Neural progenitor cell (in vitro differentiated cells): ENCODE measurements around the gene C19orf67. TPM values are rescaled to one million over a fixed set of nuclear protein-coding genes. Genes with fewer than 3 reads are reported as not detected.

Experiments
- DNase-seq: peaks from one replicate; pipeline ENCODE4 v3.0.0-alpha.2; 2016; ENCODE audit warnings: low spot score
- H2AFZ ChIP-seq: fragments of 200-600 bp; sonication (generic); replicated peaks from 2 replicates; pipeline ENCODE4 v1.6.1; 2016; ENCODE audit warnings: antibody characterized with exemption
- H3F3A ChIP-seq: fragments of 200-600 bp; sonication (generic); 2 replicates; pipeline ENCODE4 v1.6.1; 2016; ENCODE audit warnings: antibody characterized with exemption, low read depth
- H3K27ac ChIP-seq: fragments of 200-600 bp; sonication (generic); 2 replicates; pipeline ENCODE4 v1.5.1; 2016; ENCODE audit warnings: mild to moderate bottlenecking
- H3K27me3 ChIP-seq: fragments of 200-600 bp; sonication (generic); 2 replicates; pipeline ENCODE4 v1.6.1; 2016; ENCODE audit warnings: mild to moderate bottlenecking, moderate library complexity
- H3K36me3 ChIP-seq: fragments of 200-600 bp; sonication (generic); 2 replicates; pipeline ENCODE4 v1.5.1; 2016
- H3K4me1 ChIP-seq: fragments of 200-600 bp; sonication (generic); 2 replicates; pipeline ENCODE4 v1.6.1; 2016; ENCODE audit warnings: mixed run types
- H3K4me2 ChIP-seq: fragments of 200-600 bp; sonication (generic); 2 replicates; pipeline ENCODE4 v1.6.1; 2016
- H3K4me3 ChIP-seq: fragments of 200-600 bp; sonication (generic); 2 replicates; pipeline ENCODE4 v1.5.1; 2016
- H3K79me2 ChIP-seq: fragments of 200-600 bp; sonication (generic); 2 replicates; pipeline ENCODE4 v1.6.1; 2016; ENCODE audit warnings: low read depth
- H3K9ac ChIP-seq: fragments of 200-600 bp; sonication (generic); 2 replicates; pipeline ENCODE4 v1.6.1; 2016
- H3K9me3 ChIP-seq: fragments of 200-600 bp; sonication (generic); 2 replicates; pipeline ENCODE4 v1.5.1; 2016; ENCODE audit warnings: low read depth
- H4K20me1 ChIP-seq: fragments of 200-600 bp; sonication (generic); 2 replicates; pipeline ENCODE4 v1.6.1; 2016; ENCODE audit warnings: low read depth
- H3K27ac Mint-ChIP-seq: 3 replicates; pipeline ENCODE4 v1.8.0; 2021; ENCODE audit warnings: mixed read lengths
- H3K27me3 Mint-ChIP-seq: 2 replicates; pipeline ENCODE4 v1.8.0; 2022; ENCODE audit warnings: low read depth, mild to moderate bottlenecking, inconsistent platforms, moderate library complexity, mixed read lengths; ENCODE audit not compliant: insufficient read depth
- H3K36me3 Mint-ChIP-seq: 3 replicates; pipeline ENCODE4 v1.8.0; 2021; ENCODE audit warnings: mixed read lengths
- H3K4me1 Mint-ChIP-seq: 3 replicates; pipeline ENCODE4 v1.8.0; 2021; ENCODE audit warnings: mixed read lengths
- H3K4me3 Mint-ChIP-seq: 3 replicates; pipeline ENCODE4 v1.8.0; 2021; ENCODE audit warnings: mild to moderate bottlenecking, moderate library complexity, mixed read lengths
- H3K9me3 Mint-ChIP-seq: 3 replicates; pipeline ENCODE4 v1.8.0; 2020; ENCODE audit warnings: mixed read lengths
- CTCF ChIP-seq: fragments of 200-600 bp; sonication (generic); IDR thresholded peaks from 2 replicates; pipeline ENCODE4 v1.5.1; 2017; ENCODE audit warnings: antibody characterized with exemption, mild to moderate bottlenecking
- EZH2 ChIP-seq: fragments of 200-600 bp; sonication (generic); IDR thresholded peaks from 2 replicates; pipeline ENCODE4 v1.6.1; 2017; ENCODE audit warnings: antibody characterized with exemption, mild to moderate bottlenecking, moderate library complexity
- EZH2phosphoT487 ChIP-seq: fragments of 200-600 bp; sonication (generic); IDR thresholded peaks from 2 replicates; pipeline ENCODE4 v1.6.1; 2017; ENCODE audit warnings: antibody characterized with exemption
- total RNA-seq: library from RNA; depleted of rRNA; stranded (reverse); fragments of >200 nt; gene quantifications from 2 replicates; pipeline ENCODE4 v1.2.3, GENCODE V29; 2015; ENCODE audit warnings: low replicate concordance

The C19orf67 gene
- total RNA-seq, 1 donor from 2014 or later = not detected

- Histone ChIP-seq H3K79me2 (no peaks in the 10 kb centered on the region), H3K9ac (no peak overlapping the region), H3K27ac (no peak overlapping the region), H3K4me1 (peaks cover 15% of the 10 kb centered on the region), H4K20me1 (peaks cover 15% of the 10 kb centered on the region), H3F3A (peaks cover 35% of the 10 kb centered on the region), H2AFZ (no peak overlapping the region), H3K4me2 (no peak overlapping the region), H3K27me3 (peaks cover 24% of the 10 kb centered on the region), H3K9me3 (peaks cover 7% of the 10 kb centered on the region), H3K36me3 (no peaks in the 10 kb centered on the region), H3K4me3 (no peak overlapping the region)
- Mint-ChIP-seq H3K4me1 (peaks cover 16% of the 10 kb centered on the region), H3K27me3 (peaks cover 10% of the 10 kb centered on the region), H3K27ac (no peak overlapping the region), H3K36me3 (peaks cover 34% of the 10 kb centered on the region), H3K9me3 (peaks cover 17% of the 10 kb centered on the region), H3K4me3 (peak overlapping the region; percentile 76)
- TF ChIP-seq EZH2phosphoT487 (no peak), CTCF (no peak), EZH2 (no peak)
- no peak for DNase-seq
Observed at GRCh38 chr19:14093117-14093823, 7.7 kb upstream of the C19orf67 start.

- Histone ChIP-seq H3F3A (peaks cover 39% of the 10 kb centered on the region), H3K4me3 (peak overlapping the region; percentile 70), H3K4me1 (peaks cover 15% of the 10 kb centered on the region), H4K20me1 (peaks cover 20% of the 10 kb centered on the region), H3K36me3 (no peaks in the 10 kb centered on the region), H3K9me3 (peaks cover 7% of the 10 kb centered on the region), H3K9ac (no peak overlapping the region), H2AFZ (peak overlapping the region; percentile 54), H3K4me2 (peak overlapping the region; percentile 93), H3K27me3 (peaks cover 29% of the 10 kb centered on the region), H3K27ac (no peak overlapping the region), H3K79me2 (no peaks in the 10 kb centered on the region)
- Mint-ChIP-seq H3K4me1 (peaks cover 16% of the 10 kb centered on the region), H3K27me3 (peaks cover 10% of the 10 kb centered on the region), H3K9me3 (peaks cover 17% of the 10 kb centered on the region), H3K4me3 (peak overlapping the region; percentile 98), H3K36me3 (peaks cover 30% of the 10 kb centered on the region), H3K27ac (peak overlapping the region; percentile 29)
- TF ChIP-seq EZH2 (no peak), CTCF (peak; percentile 35), EZH2phosphoT487 (no peak)
- peak; percentile 47 for DNase-seq
Observed at GRCh38 chr19:14091813-14092462, 6.4 kb upstream of the C19orf67 start.

DNA sequence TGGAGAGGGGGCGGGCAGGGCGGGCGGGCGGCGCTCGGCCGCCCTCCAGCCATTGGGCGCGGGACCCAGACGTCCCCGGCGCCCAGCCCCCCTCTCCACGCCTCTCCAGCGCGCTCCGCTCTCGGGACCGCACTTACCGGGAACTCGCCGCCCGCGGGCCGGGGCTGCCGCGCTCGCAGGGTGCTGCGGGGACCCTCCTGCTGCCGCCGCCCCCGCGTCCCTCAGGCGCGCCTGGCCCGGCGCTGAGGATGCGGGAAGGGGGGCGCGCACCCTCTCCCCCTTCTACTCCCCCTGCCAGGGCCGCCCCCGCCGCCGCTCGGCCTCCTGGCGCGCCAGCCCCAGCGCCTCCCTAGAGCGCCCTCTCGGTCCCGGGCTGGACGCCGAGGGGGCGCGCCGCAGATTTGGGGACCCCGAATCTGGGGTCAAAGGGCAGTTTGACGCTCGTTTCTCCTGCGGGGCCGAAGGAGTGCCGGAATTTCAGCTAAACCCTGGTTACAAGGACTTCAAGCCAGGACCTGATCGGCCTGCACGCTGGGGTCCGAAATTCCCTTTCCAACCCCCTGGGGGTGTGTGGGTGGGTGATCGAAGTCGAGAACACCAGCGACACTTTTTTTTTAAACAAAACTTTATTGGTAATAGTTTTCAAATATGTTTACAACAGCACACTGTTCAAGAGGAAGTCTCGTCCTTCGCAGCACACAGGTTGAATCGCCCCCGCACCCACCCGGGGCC is 5.7 kb upstream of the C19orf67 start:
- Histone ChIP-seq H2AFZ (peak overlapping the region; percentile 54), H3K79me2 (no peaks in the 10 kb centered on the region), H3K9ac (no peak overlapping the region), H3K4me2 (peak overlapping the region; percentile 93), H4K20me1 (peaks cover 20% of the 10 kb centered on the region), H3K36me3 (no peaks in the 10 kb centered on the region), H3K27me3 (peaks cover 36% of the 10 kb centered on the region), H3K9me3 (peaks cover 7% of the 10 kb centered on the region), H3F3A (peaks cover 46% of the 10 kb centered on the region), H3K4me1 (peaks cover 15% of the 10 kb centered on the region), H3K27ac (no peak overlapping the region), H3K4me3 (peak overlapping the region; percentile 70)
- TF ChIP-seq EZH2phosphoT487 (no peak), CTCF (peak; percentile 22)
- peaks cover 16% of the 10 kb centered on the region for H3K4me1 Mint-ChIP-seq
- DNase-seq = no peak
- H3K9me3 Mint-ChIP-seq = peaks cover 17% of the 10 kb centered on the region
- peak overlapping the region; percentile 98 for H3K4me3 Mint-ChIP-seq
- peaks cover 9% of the 10 kb centered on the region for H3K27me3 Mint-ChIP-seq
- peaks cover 27% of the 10 kb centered on the region for H3K36me3 Mint-ChIP-seq
- H3K27ac Mint-ChIP-seq = peak overlapping the region; percentile 87
